NCI-H2227 treated with DMSO at 0.1 percent for 48 hours (cell line): ENCODE data around the gene FANCI.

ENCODE experiments used
- DNase-seq: peaks from one replicate; lab custom pipeline; 2025; lab: John Stamatoyannopoulos, UW

The FANCI gene

GRCh38 chr15:89307046-89307587 lies 63.3 kb downstream of the FANCI start:
- DNase-seq = no peak

GRCh38 chr15:89307791-89308190 lies 64.0 kb downstream of the FANCI start:
- no peak for DNase-seq

- DNase-seq = no peak
Measured at GRCh38 chr15:89308236-89308635, 64.5 kb downstream of the FANCI start.

GRCh38 chr15:89309993-89310392 lies 66.2 kb downstream of the FANCI start:
- no peak for DNase-seq

- no peak for DNase-seq
Measured at GRCh38 chr15:89315375-89315929, 71.7 kb downstream of the FANCI start.

- no peak for DNase-seq
Measured at GRCh38 chr15:89316504-89316903, 72.7 kb downstream of the FANCI start.

GRCh38 chr15:89317186-89317720 lies 73.5 kb downstream of the FANCI start:
- no peak for DNase-seq

- no peak for DNase-seq
Measured at GRCh38 chr15:89319678-89320077, 75.9 kb downstream of the FANCI start.

GRCh38 chr15:89320200-89320599 lies 76.4 kb downstream of the FANCI start:
- no peak for DNase-seq

GRCh38 chr15:89321521-89322410 lies 78.0 kb downstream of the FANCI start:
- DNase-seq = no peak

GRCh38 chr15:89322822-89323221 lies 79.0 kb downstream of the FANCI start:
- no peak for DNase-seq

- no peak for DNase-seq
Measured at GRCh38 chr15:89323825-89324224, 80.0 kb downstream of the FANCI start.

- DNase-seq = no peak
Measured at GRCh38 chr15:89325039-89325803, 81.4 kb downstream of the FANCI start.

- peak; percentile 39 for DNase-seq
Measured at GRCh38 chr15:89326316-89326715, 82.5 kb downstream of the FANCI start.

- no peak for DNase-seq
Measured at GRCh38 chr15:89327113-89327512, 83.3 kb downstream of the FANCI start.

GRCh38 chr15:89328398-89329254 lies 84.8 kb downstream of the FANCI start:
- no peak for DNase-seq

- no peak for DNase-seq
Measured at GRCh38 chr15:89329329-89330084, 85.7 kb downstream of the FANCI start.

GRCh38 chr15:89330119-89330518 lies 86.3 kb downstream of the FANCI start:
- no peak for DNase-seq

GRCh38 chr15:89330881-89331595 lies 87.3 kb downstream of the FANCI start:
- no peak for DNase-seq

GRCh38 chr15:89332446-89332845 lies 88.7 kb downstream of the FANCI start:
- DNase-seq = no peak
